Measurements from ENCODE around the gene HES1.

HES1 gene

GRCh38 chr3:194098081-194098842 lies 37.7 kb upstream of the HES1 start:
- Histone ChIP-seq H3K4me2 (ENCODE audit: low read length) (no peak overlapping the region), H3K4me3 (ENCODE audit: low read depth, low read length) (no peak overlapping the region), H3K9ac (no peak overlapping the region), H3K27me3 (ENCODE audit: control insufficient read depth, insufficient read depth, low read length) (no peaks in the 10 kb centered on the region), H3K36me3 (ENCODE audit: control insufficient read depth, insufficient read depth, low read length) (no peaks in the 10 kb centered on the region), H2AFZ (no peak overlapping the region), H3K27ac (no peak overlapping the region), H3K79me2 (no peaks in the 10 kb centered on the region), H3K4me1 (no peaks in the 10 kb centered on the region), H3K9me3 (ENCODE audit: control insufficient read depth, low read length) (no peaks in the 10 kb centered on the region)
- TF ChIP-seq CTCF (IDR thresholded peaks at IDR 0.05): no peak

DNA sequence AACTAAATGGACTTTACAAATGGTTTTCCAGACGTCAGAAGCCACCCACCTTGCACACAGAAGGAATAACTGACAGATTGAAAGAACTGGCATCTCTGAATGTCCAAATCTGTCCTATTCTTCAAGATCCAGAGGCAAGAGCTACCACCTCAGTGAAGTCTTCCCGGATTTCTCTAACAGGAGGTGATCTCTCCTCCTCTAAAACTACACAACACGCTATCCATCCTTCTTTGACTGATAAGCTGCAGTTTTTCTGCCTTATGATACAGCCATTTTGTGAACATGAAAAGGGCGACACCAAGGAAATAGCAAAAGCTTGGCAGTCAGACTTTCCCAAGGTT lies 37.1 kb upstream of the HES1 start:
- Histone ChIP-seq H3K9ac (no peak overlapping the region), H3K27me3 (ENCODE audit: control insufficient read depth, insufficient read depth, low read length) (no peaks in the 10 kb centered on the region), H3K4me1 (no peaks in the 10 kb centered on the region), H3K4me2 (ENCODE audit: low read length) (no peak overlapping the region), H3K36me3 (ENCODE audit: control insufficient read depth, insufficient read depth, low read length) (no peaks in the 10 kb centered on the region), H3K79me2 (no peaks in the 10 kb centered on the region), H3K9me3 (ENCODE audit: control insufficient read depth, low read length) (no peaks in the 10 kb centered on the region), H3K27ac (no peak overlapping the region), H2AFZ (no peak overlapping the region), H3K4me3 (ENCODE audit: low read depth, low read length) (no peak overlapping the region)
- no peak for TF ChIP-seq CTCF (IDR thresholded peaks at IDR 0.05)

DNA sequence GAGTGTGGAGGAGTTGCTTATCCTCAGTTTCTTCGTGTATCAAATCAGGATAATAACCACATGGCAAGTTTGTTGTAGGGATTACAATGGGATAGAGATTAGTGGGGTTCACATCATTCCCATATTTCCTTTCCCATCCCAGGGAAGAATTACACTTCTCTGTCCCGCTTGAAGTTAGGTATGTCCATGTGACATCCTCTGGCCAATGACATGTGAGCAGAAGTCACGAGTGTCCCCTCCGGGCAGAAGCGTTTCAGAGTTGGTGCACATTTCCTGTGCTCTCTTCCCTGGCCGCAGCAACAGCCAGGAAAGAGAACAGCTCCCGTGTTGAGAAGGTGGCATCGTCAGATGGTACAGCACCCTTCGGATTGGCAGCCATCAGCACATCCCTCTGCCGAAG lies 36.7 kb upstream of the HES1 start:
- TF ChIP-seq CTCF (IDR thresholded peaks at IDR 0.05): no peak
- H2AFZ ChIP-seq: no peak overlapping the region
- no peaks in the 10 kb centered on the region for H3K9me3 ChIP-seq (ENCODE audit: control insufficient read depth, low read length)
- no peak overlapping the region for H3K27ac ChIP-seq
- H3K27me3 ChIP-seq (ENCODE audit: control insufficient read depth, insufficient read depth, low read length): no peaks in the 10 kb centered on the region
- no peak overlapping the region for H3K4me2 ChIP-seq (ENCODE audit: low read length)
- no peaks in the 10 kb centered on the region for H3K4me1 ChIP-seq
- no peaks in the 10 kb centered on the region for H3K36me3 ChIP-seq (ENCODE audit: control insufficient read depth, insufficient read depth, low read length)
- no peak overlapping the region for H3K9ac ChIP-seq
- no peak overlapping the region for H3K4me3 ChIP-seq (ENCODE audit: low read depth, low read length)
- no peaks in the 10 kb centered on the region for H3K79me2 ChIP-seq

DNA sequence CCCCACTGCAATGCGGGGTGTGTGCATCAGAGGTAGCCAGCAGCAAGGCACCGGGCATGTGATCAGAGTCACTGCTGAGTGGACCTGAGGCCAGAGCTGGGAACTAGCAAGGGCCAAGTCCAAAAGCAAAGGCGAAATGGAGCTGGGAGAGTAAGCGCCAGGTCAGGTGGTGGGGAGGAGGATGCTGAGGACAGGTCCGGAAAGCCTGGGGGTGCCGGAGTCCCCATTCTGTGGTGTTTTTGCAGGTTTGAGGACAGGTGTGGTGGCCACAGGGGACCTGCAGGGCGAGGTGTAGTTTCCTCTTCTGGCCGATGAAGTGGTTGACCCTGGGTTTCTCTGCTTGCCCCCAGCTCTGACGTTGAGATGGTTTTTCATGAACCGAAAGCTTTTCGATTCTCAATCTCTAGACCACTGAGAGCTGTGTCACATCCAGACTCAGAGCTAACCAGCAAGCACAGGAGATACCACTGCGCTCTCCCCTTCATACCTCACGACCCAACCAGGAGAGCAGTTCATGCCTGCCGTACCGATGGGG lies 35.0 kb upstream of the HES1 start:
- Histone ChIP-seq H2AFZ (no peak overlapping the region), H3K27ac (no peak overlapping the region), H3K4me2 (ENCODE audit: low read length) (no peak overlapping the region), H3K27me3 (ENCODE audit: control insufficient read depth, insufficient read depth, low read length) (no peaks in the 10 kb centered on the region), H3K4me1 (no peaks in the 10 kb centered on the region), H3K4me3 (ENCODE audit: low read depth, low read length) (no peak overlapping the region), H3K36me3 (ENCODE audit: control insufficient read depth, insufficient read depth, low read length) (no peaks in the 10 kb centered on the region), H3K79me2 (no peaks in the 10 kb centered on the region), H3K9ac (no peak overlapping the region), H3K9me3 (ENCODE audit: control insufficient read depth, low read length) (no peaks in the 10 kb centered on the region)
- no peak for TF ChIP-seq CTCF (IDR thresholded peaks at IDR 0.05)
